Ascending aorta (tissue), 2 donors: ENCODE results near the gene TP53TG5. TPM values are rescaled to one million over a fixed set of nuclear protein-coding genes. Genes with fewer than 3 reads are reported as not detected.

ENCODE experiments used
- DNase-seq, 2 donors: peaks; one replicate each; pipeline ENCODE4 v3.0.0-alpha.2; 2019; ENCODE audit warnings: low spot score in 2 of 2
- H3K27ac ChIP-seq, 2 donors: fragments of 200-600 bp; sonication (generic); one replicate each; pipeline ENCODE4 v1.5.1; 2016 to 2017; ENCODE audit warnings: mild to moderate bottlenecking in 1 of 2
- H3K27me3 ChIP-seq: fragments of 200-600 bp; sonication (generic); one replicate; pipeline ENCODE4 v1.5.1; 2017
- H3K36me3 ChIP-seq, 2 donors: fragments of 200-600 bp; sonication (generic); one replicate each; pipeline ENCODE4 v1.5.1; 2016
- H3K4me1 ChIP-seq, 2 donors: fragments of 200-600 bp; sonication (generic); one replicate each; pipeline ENCODE4 v1.5.1; 2016 to 2017; ENCODE audit warnings: mild to moderate bottlenecking in 1 of 2
- H3K4me3 ChIP-seq, 2 donors: fragments of 200-600 bp; sonication (generic); one replicate each; pipeline ENCODE4 v1.5.1; 2016 to 2017; ENCODE audit warnings: mild to moderate bottlenecking in 1 of 2
- H3K9me3 ChIP-seq, 2 donors: fragments of 200-600 bp; sonication (generic); one replicate each; pipeline ENCODE4 v1.5.1; 2016
- CTCF ChIP-seq, 3 experiments: fragments of 200-600 bp in 2 of 3; fragments of 450-650 bp in 1 of 3; sonication (generic) in 2 of 3; IDR thresholded peaks; one replicate each; pipeline ENCODE4 v1.5.1; 2016 to 2019; ENCODE audit warnings: antibody characterized with exemption in 3 of 3, mild to moderate bottlenecking in 1 of 3, moderate library complexity in 1 of 3
- intact Hi-C: fragments of 100-400 bp; cut with DNase I; formaldehyde crosslinking; loops from one replicate; pipeline ENCODE4 v1.15.1; 2023
- total RNA-seq: library from RNA; depleted of rRNA; stranded (reverse); fragments of >200 nt; gene quantifications from one replicate; pipeline ENCODE4 v1.1.0, GENCODE V29; 2016

Gene TP53TG5
- total RNA-seq, 1 donor from 2014 or later, result not detected

- H3K9me3 ChIP-seq, result no peaks in the 10 kb centered on the region
- intact Hi-C loops, result no loop called here
- H3K27ac ChIP-seq, result no peak overlapping the region
- no peak overlapping the region for H3K4me3 ChIP-seq
- DNase-seq, result no peak
- peaks cover 36 to 47% of the 10 kb centered on the region in 2 donors for H3K36me3 ChIP-seq
- no peaks in the 10 kb centered on the region for H3K27me3 ChIP-seq
- TF ChIP-seq CTCF (IDR thresholded peaks at IDR 0.05), result no peak
- no peaks in the 10 kb centered on the region for H3K4me1 ChIP-seq
Measured at GRCh38 chr20:45325371-45325770, 52.8 kb downstream of the TP53TG5 start.

DNA sequence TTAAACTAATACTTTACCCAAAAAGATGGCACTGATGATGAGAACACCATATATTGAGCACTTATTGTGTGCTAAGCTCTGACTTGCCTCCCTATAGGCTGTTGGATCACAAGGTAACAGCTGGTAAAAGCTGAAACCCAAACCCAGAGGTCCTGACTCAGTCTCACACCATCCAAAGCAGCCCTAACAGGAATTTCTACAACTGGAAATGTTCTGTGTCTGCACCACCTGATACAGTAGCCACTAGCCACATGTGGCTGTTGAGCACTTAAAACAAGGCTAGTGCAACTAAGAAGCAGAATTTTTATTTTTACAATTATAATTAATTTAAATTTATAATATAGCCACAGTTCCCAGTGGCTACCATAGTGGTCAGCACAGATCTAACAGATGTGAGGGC, 54.4 kb downstream of the TP53TG5 start:
- no peak for TF ChIP-seq CTCF (IDR thresholded peaks at IDR 0.05)
- Histone ChIP-seq H3K27me3 (no peaks in the 10 kb centered on the region), H3K27ac (no peak overlapping the region), H3K36me3 (peaks cover 21 to 31% of the 10 kb centered on the region in 2 donors), H3K9me3 (no peaks in the 10 kb centered on the region), H3K4me1 (no peaks in the 10 kb centered on the region), H3K4me3 (no peak overlapping the region)
- intact Hi-C loops, result no loop called here
- DNase-seq, result no peak

DNA sequence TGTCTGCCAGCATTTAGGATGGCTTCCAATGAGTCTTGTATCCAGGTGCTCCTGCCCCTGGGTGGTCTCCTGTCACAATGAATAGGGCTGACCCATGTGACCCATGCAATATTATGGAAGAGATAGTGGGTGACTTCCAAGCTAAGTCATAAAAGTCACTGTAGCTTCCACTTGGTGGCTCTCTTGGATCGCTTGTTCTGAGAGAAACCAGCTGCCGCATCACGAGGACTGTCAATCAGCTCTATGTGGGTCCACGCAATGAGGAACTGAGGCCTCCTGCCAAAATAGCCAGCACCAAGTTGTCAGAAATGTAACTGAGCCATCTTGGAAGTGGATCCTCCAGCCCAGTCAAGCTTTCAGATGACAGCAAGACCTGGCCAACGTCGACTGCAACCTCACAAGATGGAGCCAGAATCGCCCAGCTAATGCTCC, 55.2 kb downstream of the TP53TG5 start:
- Histone ChIP-seq H3K27me3 (no peaks in the 10 kb centered on the region), H3K9me3 (no peaks in the 10 kb centered on the region), H3K4me1 (no peaks in the 10 kb centered on the region), H3K27ac (no peak overlapping the region), H3K36me3 (peaks cover 14 to 23% of the 10 kb centered on the region in 2 donors), H3K4me3 (no peak overlapping the region)
- intact Hi-C loops, result no loop called here
- peak in 2 of 3 experiments; percentile 36 to 41 for TF ChIP-seq CTCF (IDR thresholded peaks at IDR 0.05)
- DNase-seq, result no peak

Other genes with a start within 250 kb of the TP53TG5 start
- gene PI3, start 203.4 kb downstream of the TP53TG5 start, total RNA-seq, result not detected
- not detected for gene SEMG1, start 171.3 kb downstream of the TP53TG5 start, total RNA-seq
- not detected for gene SEMG2, start 157.0 kb downstream of the TP53TG5 start, total RNA-seq
- 223 TPM for gene SLPI, start 123.8 kb downstream of the TP53TG5 start, total RNA-seq
- gene RBPJL, start 71.5 kb downstream of the TP53TG5 start, total RNA-seq, result not detected
- 0.21 TPM for gene MATN4, start 70.0 kb downstream of the TP53TG5 start, total RNA-seq
- 63.8 TPM for gene SDC4, start 29.9 kb downstream of the TP53TG5 start, total RNA-seq
- gene SYS1, start 15.2 kb downstream of the TP53TG5 start, total RNA-seq, result 27.4 TPM
- 100 TPM for gene DBNDD2, start 30.0 kb upstream of the TP53TG5 start, total RNA-seq
- gene PIGT, start 37.8 kb upstream of the TP53TG5 start, total RNA-seq, result 142 TPM
- gene WFDC2, start 91.4 kb upstream of the TP53TG5 start, total RNA-seq, result 32.5 TPM
- gene SPINT3, start 137.3 kb upstream of the TP53TG5 start, total RNA-seq, result not detected
- not detected for gene WFDC6, start 161.2 kb upstream of the TP53TG5 start, total RNA-seq
- not detected for gene EPPIN, start 169.1 kb upstream of the TP53TG5 start, total RNA-seq
- not detected for gene WFDC8, start 201.0 kb upstream of the TP53TG5 start, total RNA-seq